Measurements from ENCODE around the gene ZNF513.

Gene ZNF513

DNA sequence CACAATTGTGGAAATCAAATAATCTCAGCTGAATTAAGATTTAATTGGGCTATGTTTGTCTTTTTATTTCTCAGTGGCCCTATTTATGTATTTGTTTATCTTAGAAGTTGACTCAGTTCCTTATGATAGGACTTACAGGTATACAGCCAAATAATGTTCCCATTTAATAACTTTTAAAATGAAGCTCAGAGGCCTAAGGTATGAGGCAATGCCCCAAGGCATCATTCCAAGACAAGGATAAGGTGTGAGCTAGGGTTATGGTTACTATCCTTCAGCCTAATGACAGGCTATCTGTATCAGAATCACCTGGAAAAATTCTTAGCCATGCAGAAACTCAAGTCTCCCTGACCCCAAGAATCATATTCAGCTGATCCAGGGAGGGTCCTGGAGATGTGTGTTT lies 40.5 kb upstream of the ZNF513 start:
- TF ChIP-seq, protein P1, sequence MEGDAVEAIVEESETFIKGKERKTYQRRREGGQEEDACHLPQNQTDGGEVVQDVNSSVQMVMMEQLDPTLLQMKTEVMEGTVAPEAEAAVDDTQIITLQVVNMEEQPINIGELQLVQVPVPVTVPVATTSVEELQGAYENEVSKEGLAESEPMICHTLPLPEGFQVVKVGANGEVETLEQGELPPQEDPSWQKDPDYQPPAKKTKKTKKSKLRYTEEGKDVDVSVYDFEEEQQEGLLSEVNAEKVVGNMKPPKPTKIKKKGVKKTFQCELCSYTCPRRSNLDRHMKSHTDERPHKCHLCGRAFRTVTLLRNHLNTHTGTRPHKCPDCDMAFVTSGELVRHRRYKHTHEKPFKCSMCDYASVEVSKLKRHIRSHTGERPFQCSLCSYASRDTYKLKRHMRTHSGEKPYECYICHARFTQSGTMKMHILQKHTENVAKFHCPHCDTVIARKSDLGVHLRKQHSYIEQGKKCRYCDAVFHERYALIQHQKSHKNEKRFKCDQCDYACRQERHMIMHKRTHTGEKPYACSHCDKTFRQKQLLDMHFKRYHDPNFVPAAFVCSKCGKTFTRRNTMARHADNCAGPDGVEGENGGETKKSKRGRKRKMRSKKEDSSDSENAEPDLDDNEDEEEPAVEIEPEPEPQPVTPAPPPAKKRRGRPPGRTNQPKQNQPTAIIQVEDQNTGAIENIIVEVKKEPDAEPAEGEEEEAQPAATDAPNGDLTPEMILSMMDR (conservative IDR thresholded peaks at IDR 0.05) = no peak
- peak overlapping the region; percentile 40 for H3K27ac ChIP-seq

DNA sequence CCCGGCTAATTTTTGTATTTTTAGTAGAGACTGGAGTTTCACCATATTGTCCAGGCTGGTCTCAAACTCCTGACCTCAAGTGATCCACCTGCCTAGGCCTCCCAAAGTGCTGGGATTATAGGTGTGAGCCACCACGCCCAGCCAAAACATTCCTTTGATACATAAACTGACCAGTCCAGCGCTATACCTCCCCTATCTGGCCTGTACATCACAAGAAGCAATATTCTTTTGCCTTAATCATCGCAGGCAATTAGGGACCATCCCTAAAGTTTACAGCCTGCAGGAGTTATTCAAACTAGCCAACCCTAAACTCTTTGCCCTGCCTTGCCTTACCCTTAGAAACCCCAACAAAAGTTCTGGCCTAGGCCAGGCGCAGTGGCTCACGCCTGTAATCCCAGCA lies 35.6 kb upstream of the ZNF513 start:
- H3K27ac ChIP-seq = no peak overlapping the region
- TF ChIP-seq, protein P1 (conservative IDR thresholded peaks at IDR 0.05) = no peak

- no peak overlapping the region for H3K27ac ChIP-seq
- TF ChIP-seq, protein P1 (conservative IDR thresholded peaks at IDR 0.05) = no peak
These were observed 32.1 kb upstream of the ZNF513 start for GRCh38 chr2:27412419-27413152.

DNA sequence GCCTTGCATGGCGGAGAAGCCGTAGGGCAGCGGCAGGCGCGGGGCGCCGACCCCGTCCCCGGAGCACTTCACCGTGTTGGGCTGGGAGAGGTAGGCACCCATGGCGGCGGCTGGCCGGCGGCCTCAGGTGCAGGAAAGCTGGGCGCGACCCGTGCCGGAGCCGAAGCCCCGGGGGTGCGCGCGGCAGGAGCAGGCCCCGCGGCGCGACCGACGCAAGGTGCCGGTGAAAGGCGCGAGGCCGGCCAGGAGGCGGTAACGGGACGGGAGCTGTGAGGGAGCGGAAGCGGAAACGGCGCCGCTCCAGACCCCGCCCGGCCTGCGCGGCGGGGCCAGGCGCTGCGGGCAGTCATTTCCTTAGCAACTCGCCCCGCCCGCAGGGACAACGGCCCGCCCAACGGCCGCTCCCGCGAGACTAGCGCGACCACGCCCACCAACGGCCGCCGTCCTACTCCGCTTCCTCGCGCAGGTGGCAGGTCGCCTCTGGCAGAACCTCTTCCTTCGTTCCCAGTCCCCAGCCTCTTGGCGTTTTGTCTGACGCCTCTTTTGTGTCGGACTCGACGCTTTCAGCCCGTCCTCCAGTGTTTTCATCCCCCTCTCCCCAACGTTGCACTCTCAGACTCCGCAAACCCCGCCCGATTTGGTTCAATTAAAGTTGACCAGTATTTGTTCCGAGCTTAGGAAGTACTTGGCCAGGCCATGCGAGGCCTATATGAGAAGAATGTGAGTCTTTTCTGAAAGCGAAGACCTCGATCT lies 29.0 kb upstream of the ZNF513 start, which contains the start of gene PPM1G:
TSS of gene PPM1G (minus strand) at position 271 of the 753 bp plus-strand sequence. CDS start at position 102, 169 bp downstream.
- TF ChIP-seq, protein P1 (conservative IDR thresholded peaks at IDR 0.05) = no peak
- H3K27ac ChIP-seq = peak within 1 kb of the TSS; percentile 92

DNA sequence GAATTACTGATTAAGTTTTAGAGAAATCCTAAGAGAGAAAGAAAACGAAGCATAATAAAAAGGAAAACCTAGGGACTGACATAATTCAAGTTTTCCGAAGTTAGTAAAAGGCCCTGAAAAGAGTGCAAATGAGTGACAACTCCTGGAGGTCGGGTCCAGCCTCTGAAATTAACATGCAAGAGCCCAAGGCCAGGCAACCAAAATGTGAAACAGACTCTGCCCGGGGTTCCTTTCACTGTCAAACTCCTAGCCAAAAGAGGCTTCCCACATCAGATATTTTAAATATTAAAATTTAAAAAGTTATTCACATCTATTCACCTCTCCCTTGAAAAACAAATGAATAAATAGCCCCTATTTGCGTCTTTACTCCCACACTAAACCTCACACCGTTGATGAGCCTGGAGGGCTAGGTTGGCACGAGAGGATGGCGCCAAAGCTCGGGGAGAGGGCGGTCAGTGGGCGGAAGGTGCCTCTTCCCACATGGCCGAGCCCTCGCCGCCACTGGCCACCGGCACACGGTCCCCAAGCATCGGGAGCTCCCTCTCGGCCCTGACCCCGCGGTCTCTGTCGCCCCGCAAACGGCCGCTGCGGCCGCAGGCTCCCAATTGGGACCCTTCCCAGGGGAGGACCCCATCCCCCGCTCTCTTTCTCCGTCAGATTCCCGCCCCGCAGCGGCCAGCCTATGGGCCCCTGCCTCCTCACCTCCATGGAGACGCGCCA lies 28.2 kb upstream of the ZNF513 start:
- H3K27ac ChIP-seq = peak overlapping the region; percentile 92
- TF ChIP-seq, protein P1 (conservative IDR thresholded peaks at IDR 0.05) = no peak

- TF ChIP-seq, protein P1 (conservative IDR thresholded peaks at IDR 0.05) = peak; percentile 76
- H3K27ac ChIP-seq = peak overlapping the region; percentile 92
These were observed 27.4 kb upstream of the ZNF513 start for GRCh38 chr2:27407798-27408491.
